Ishikawa (cell line): ENCODE measurements around the gene CRYAB.
A peak's percentile ranks its signal among the peaks of the same experiment; 100 is the strongest.

ENCODE experiments used
- CEBPB ChIP-seq: IDR thresholded peaks from 2 replicates; pipeline ENCODE4 v1.6.1; 2012
- CREB1 ChIP-seq: IDR thresholded peaks from 2 replicates; pipeline ENCODE4 v1.6.1; 2012; ENCODE audit warnings: low read depth
- EGR1 ChIP-seq: IDR thresholded peaks from 2 replicates; pipeline ENCODE4 v1.6.1; 2012
- EP300 ChIP-seq: IDR thresholded peaks from 2 replicates; pipeline ENCODE4 v1.6.1; 2012; ENCODE audit warnings: borderline replicate concordance
- FOXM1 ChIP-seq: IDR thresholded peaks from 2 replicates; pipeline ENCODE4 v1.6.1; 2012; ENCODE audit warnings: low read depth, borderline replicate concordance
- MAX ChIP-seq: IDR thresholded peaks from 2 replicates; pipeline ENCODE4 v1.6.1; 2012
- NFIC ChIP-seq: IDR thresholded peaks from 2 replicates; pipeline ENCODE4 v1.6.1; 2012
- RAD21 ChIP-seq: IDR thresholded peaks from 2 replicates; pipeline ENCODE4 v1.6.1; 2012; ENCODE audit warnings: low read depth
- REST ChIP-seq: IDR thresholded peaks from 2 replicates; pipeline ENCODE4 v1.6.1; 2012; ENCODE audit warnings: low read depth, mild to moderate bottlenecking
- TAF1 ChIP-seq: IDR thresholded peaks from 2 replicates; pipeline ENCODE4 v1.6.1; 2012; ENCODE audit warnings: low read depth, mild to moderate bottlenecking
- TCF12 ChIP-seq: IDR thresholded peaks from 2 replicates; pipeline ENCODE4 v1.6.1; 2012; ENCODE audit warnings: low read depth
- TEAD4 ChIP-seq: IDR thresholded peaks from 2 replicates; pipeline ENCODE4 v1.6.1; 2012
- USF1 ChIP-seq: IDR thresholded peaks from 2 replicates; pipeline ENCODE4 v1.6.1; 2012
- YY1 ChIP-seq: IDR thresholded peaks from 2 replicates; pipeline ENCODE4 v1.6.1; 2012; ENCODE audit warnings: low read depth
- ZBTB7A ChIP-seq: IDR thresholded peaks from 2 replicates; pipeline ENCODE4 v1.6.1; 2012; ENCODE audit warnings: low read depth

CRYAB gene

GRCh38 chr11:111923951-111924350 lies 12.4 kb upstream of the CRYAB start:
- TF ChIP-seq NFIC (no peak), REST (no peak), RAD21 (no peak), MAX (no peak), YY1 (no peak), EGR1 (no peak), ZBTB7A (no peak), TCF12 (no peak)

- TF ChIP-seq RAD21 = no peak
- TF ChIP-seq REST = no peak
- TF ChIP-seq EP300 = no peak
- TF ChIP-seq TCF12 = no peak
- TF ChIP-seq MAX = no peak
- TF ChIP-seq TAF1 = no peak
- no peak for TF ChIP-seq YY1
Observed at GRCh38 chr11:111923351-111923788, 11.8 kb upstream of the CRYAB start.

GRCh38 chr11:111922803-111923202 lies 11.2 kb upstream of the CRYAB start:
- TF ChIP-seq NFIC (0 out of 2 replicates have a peak, but pooled peaks have one; percentile 27), EP300 (no peak), CEBPB (peak; percentile 97)

GRCh38 chr11:111921541-111922230 lies 10.1 kb upstream of the CRYAB start:
- TF ChIP-seq NFIC = no peak
- TF ChIP-seq MAX = no peak
- TF ChIP-seq EP300 = no peak
- no peak for TF ChIP-seq EGR1
- TF ChIP-seq CREB1 = no peak
- no peak for TF ChIP-seq TEAD4
- no peak for TF ChIP-seq TAF1

- TF ChIP-seq YY1 (no peak), CEBPB (no peak), USF1 (no peak), ZBTB7A (no peak), NFIC (no peak), TAF1 (no peak), EGR1 (no peak), CREB1 (no peak), FOXM1 (no peak), REST (no peak), RAD21 (no peak)
Observed at GRCh38 chr11:111920908-111921307, 9.3 kb upstream of the CRYAB start.
